Superior temporal gyrus (tissue), 1 donor: ENCODE results near the gene FAM153A.
"Not testable (repeated sequence)": the region's sequence is repeated elsewhere in the genome, so short reads cannot be mapped to it uniquely, and the experiment has no call there.

Source experiments
- DNase-seq: peaks from one replicate; pipeline ENCODE4 v3.0.0-alpha.2; 2016; ENCODE audit errors: extremely low spot score

Gene FAM153A

DNA sequence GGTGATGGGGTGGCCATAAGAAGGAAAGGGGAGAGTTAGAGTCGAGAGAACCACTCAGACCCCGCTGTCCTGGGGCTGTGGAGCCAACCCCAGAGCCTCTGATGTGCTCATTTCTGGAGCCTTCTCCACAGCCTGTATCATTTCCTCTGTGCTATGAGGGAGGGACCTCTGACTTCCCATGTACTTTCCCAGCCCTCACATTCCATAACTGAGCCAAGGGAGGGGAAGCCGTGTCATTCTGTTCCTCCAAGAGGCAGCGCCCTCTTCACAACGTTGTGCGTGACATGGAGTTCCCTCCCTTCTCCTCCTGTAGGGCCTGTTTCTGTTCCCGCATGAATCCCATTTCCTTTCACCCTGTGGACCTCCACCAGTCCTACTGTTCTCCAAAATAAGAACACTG, 57.8 kb downstream of the FAM153A start:
- not testable (repeated sequence) for DNase-seq

DNA sequence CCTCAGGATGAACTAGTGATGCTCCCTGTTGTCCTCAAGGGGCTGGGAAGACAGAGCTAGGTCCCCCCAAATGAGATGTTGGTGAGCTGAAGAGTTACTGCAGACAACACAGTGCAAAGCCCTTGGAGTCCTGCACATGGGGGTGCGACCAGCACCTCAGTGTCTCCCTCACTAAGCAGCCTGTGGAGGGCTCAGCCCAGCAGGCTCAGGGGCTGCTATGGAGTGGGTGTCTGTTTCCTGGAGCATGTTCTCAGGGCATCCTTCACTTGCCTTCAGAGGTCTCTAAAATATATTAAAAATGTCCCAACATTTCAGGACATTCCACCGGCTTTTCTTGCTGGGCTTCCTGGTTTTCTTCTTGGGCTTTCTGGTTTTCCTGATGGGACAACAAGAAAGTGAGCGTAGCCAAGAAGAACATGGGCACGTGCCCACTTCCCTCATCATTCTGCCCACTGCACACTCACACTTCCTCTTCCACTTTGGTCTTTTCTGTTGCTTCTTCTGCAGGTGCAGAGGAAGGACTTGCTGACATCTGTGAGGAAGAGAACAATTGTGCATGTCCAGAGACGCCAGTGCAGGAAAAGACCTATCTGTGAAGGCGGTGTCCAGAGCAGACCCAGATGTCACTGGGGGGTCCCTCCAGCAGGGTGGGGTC, 58.7 kb downstream of the FAM153A start:
- not testable (repeated sequence) for DNase-seq

DNA sequence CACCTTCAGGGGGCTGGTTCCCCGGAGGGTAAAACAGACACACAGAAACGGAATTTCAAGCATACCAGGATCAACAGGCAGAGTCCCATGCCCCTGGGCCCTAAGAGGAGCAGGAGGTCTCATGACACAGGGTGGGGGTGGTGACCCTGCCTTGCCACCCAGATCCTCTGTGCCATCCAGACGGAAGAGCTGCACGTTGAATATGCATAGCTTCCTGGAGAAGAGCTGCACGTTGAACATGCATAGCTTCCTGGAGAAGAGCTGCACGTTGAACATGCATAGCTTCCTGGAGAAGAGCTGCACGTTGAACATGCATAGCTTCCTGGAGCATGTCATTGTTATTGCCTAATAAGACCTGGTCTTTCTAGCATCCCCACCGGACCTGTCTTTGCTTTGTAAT, 59.9 kb downstream of the FAM153A start:
- not testable (repeated sequence) for DNase-seq

DNA sequence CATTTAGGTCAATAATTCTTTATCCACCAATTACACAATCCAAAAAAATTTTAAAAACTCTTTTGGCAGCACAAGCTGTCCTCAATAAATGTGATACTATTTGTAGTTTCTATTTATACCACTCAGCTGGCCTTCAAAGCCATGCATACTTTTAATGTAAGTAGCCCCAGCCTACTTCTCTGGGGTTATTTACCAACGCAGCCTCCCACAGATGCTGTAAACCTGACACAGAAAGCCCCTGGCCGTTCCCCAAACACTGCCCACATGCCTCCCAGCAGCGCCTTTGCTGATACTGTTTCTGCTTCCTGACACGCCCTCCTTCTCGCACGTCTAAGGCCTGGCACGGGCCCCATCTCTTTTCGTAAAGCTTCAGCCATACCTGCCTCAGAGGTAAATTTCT, 62.7 kb downstream of the FAM153A start:
- not testable (repeated sequence) for DNase-seq

- not testable (repeated sequence) for DNase-seq
These were observed 67.3 kb downstream of the FAM153A start for GRCh38 chr5:177715423-177715822.

DNA sequence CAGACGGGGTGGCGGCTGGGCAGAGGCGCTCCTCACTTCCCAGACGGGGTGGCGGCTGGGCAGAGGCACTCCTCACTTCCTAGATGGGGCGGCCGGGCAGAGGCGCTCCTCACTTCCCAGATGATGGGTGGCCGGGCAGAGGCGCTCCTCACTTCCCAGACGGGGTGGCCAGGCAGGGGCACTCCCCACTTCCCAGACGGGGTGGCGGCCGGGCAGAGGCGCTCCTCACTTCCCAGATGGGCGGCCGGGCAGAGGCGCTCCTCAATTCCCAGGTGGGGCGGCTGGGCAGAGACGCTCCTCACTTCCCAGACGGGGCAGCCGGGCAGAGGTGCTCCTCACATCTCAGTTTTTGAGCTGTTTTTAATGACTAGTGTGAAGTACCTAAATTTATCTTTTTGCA, 86.6 kb downstream of the FAM153A start:
- DNase-seq, result not testable (repeated sequence)

- DNase-seq, result not testable (repeated sequence)
These were observed 87.3 kb downstream of the FAM153A start for GRCh38 chr5:177695356-177695930.

DNA sequence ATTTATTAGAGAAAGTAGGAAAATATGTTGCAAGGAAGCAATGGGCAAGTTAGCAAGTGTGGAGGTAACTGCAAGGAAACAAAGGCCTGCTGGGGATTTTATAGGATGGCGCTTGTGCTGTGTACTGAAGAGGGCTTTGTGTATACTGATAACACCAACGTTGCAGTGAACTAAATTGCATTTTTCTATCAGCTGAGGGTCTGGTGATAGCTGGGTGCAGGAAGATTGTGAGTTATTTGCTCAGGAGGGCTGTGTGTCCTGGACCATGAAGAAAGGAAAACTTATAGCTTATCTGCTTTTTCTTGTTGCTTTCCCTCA, 88.2 kb downstream of the FAM153A start:
- DNase-seq, result not testable (repeated sequence)

- not testable (repeated sequence) for DNase-seq
These were observed 88.8 kb downstream of the FAM153A start for GRCh38 chr5:177693671-177694517.

GRCh38 chr5:177692969-177693368, 89.7 kb downstream of the FAM153A start:
- not testable (repeated sequence) for DNase-seq

- not testable (repeated sequence) for DNase-seq
These were observed 90.2 kb downstream of the FAM153A start for GRCh38 chr5:177692507-177692906.

DNA sequence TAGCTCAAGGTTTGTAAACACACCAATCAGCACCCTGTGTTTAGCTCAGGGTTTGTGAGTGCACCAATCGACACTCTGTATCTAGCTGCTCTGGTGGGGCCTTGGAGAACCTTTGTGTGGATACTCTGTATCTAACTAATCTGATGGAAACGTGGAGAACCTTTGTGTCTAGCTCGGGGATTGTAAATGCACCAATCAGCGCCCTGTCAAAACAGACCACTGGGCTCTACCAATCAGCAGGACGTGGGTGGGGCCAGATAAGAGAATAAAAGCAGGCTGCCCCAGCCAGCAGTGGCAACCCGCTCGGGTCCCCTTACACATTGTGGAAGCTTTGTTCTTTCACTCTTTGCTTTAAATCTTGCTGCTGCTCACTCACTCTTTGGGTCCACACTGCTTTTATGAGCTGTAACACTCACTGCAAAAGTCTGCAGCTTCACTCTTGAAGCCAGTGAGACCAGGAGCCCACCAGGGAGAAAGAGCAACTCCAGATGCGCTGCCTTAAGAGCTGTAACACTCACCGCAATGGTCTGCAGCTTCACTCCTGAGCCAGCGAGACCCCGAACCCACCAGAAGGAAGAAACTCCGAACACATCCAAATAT, 93.6 kb downstream of the FAM153A start:
- not testable (repeated sequence) for DNase-seq

- DNase-seq, result not testable (repeated sequence)
These were observed 94.6 kb downstream of the FAM153A start for GRCh38 chr5:177688091-177688490.

- DNase-seq, result not testable (repeated sequence)
These were observed 100.8 kb downstream of the FAM153A start for GRCh38 chr5:177681920-177682319.
